Middle frontal gyrus (tissue), 1 donor: ENCODE measurements around the gene HNRNPC.
"Not testable (repeated sequence)": the region's sequence is repeated elsewhere in the genome, so short reads cannot be mapped to it uniquely, and the experiment has no call there.

Experiments used
- DNase-seq: peaks from one replicate; pipeline ENCODE4 v3.0.0-alpha.2; 2015; ENCODE audit warnings: low spot score; ENCODE audit errors: extremely low spot score

Gene HNRNPC

GRCh38 chr14:21272661-21273060 lies 3.4 kb upstream of the HNRNPC start:
- DNase-seq: not testable (repeated sequence)

GRCh38 chr14:21268617-21269251 lies 508 bp downstream of the HNRNPC start:
- no peak for DNase-seq

- no peak for DNase-seq
Measured at GRCh38 chr14:21267886-21268616, 1.2 kb downstream of the HNRNPC start.

GRCh38 chr14:21267431-21267845 lies 1.8 kb downstream of the HNRNPC start:
- no peak for DNase-seq

- DNase-seq: no peak
Measured at GRCh38 chr14:21264025-21264801, 5.0 kb downstream of the HNRNPC start.

GRCh38 chr14:21263284-21264024 lies 5.8 kb downstream of the HNRNPC start:
- no peak for DNase-seq

GRCh38 chr14:21262410-21262809 lies 6.8 kb downstream of the HNRNPC start:
- DNase-seq: no peak

GRCh38 chr14:21261824-21262223 lies 7.4 kb downstream of the HNRNPC start:
- DNase-seq: no peak

- no peak for DNase-seq
Measured at GRCh38 chr14:21258889-21259787, 10.1 kb downstream of the HNRNPC start.

- DNase-seq: no peak
Measured at GRCh38 chr14:21258005-21258888, 11.0 kb downstream of the HNRNPC start.

GRCh38 chr14:21257394-21257909 lies 11.8 kb downstream of the HNRNPC start:
- no peak for DNase-seq

GRCh38 chr14:21256539-21257393 lies 12.5 kb downstream of the HNRNPC start:
- DNase-seq: no peak

GRCh38 chr14:21256102-21256447 lies 13.2 kb downstream of the HNRNPC start:
- not testable (repeated sequence) for DNase-seq

- DNase-seq: no peak
Measured at GRCh38 chr14:21255385-21256101, 13.7 kb downstream of the HNRNPC start.

GRCh38 chr14:21252149-21252548 lies 17.1 kb downstream of the HNRNPC start:
- no peak for DNase-seq

GRCh38 chr14:21251215-21251614 lies 18.0 kb downstream of the HNRNPC start:
- DNase-seq: no peak

- no peak for DNase-seq
Measured at GRCh38 chr14:21248739-21249411, 20.4 kb downstream of the HNRNPC start.
